GM12891 (cell line): ENCODE measurements around the gene ABCA2.

Experiments used
- POLR2A ChIP-seq: IDR thresholded peaks from 2 replicates; pipeline ENCODE4 v1.6.1; 2011; ENCODE audit warnings: low read depth, low read length, control low read depth
- POLR2AphosphoS5 ChIP-seq: IDR thresholded peaks from 2 replicates; pipeline ENCODE4 v1.6.1; 2011; ENCODE audit warnings: low read depth, low read length, control low read depth
- SPI1 ChIP-seq: IDR thresholded peaks from 2 replicates; pipeline ENCODE4 v1.6.1; 2011; ENCODE audit warnings: low read depth, low read length, control low read depth
- TAF1 ChIP-seq: IDR thresholded peaks from 2 replicates; pipeline ENCODE4 v1.6.1; 2011; ENCODE audit warnings: low read depth, low read length, control low read depth

GRCh38 chr9:137030538-137031527, 2.8 kb upstream of the ABCA2 start:
- no peak for TF ChIP-seq POLR2A
- TF ChIP-seq TAF1, result no peak
- no peak for TF ChIP-seq POLR2AphosphoS5
- TF ChIP-seq SPI1, result no peak
